ENCODE measurements around the gene LARP4.
"Not testable (repeated sequence)": the region's sequence is repeated elsewhere in the genome, so short reads cannot be mapped to it uniquely, and the experiment has no call there.

The LARP4 gene

GRCh38 chr12:50520416-50521207 is 119.9 kb downstream of the LARP4 start:
- no peak for DNase-seq (ENCODE audit: extremely low spot score, insufficient read length, low read depth)
- FAIRE-seq = no peak

GRCh38 chr12:50521781-50522180 is 121.1 kb downstream of the LARP4 start:
- FAIRE-seq; DNase-seq (ENCODE audit: extremely low spot score, insufficient read length, low read depth): not testable (repeated sequence)

- no peak for FAIRE-seq
- DNase-seq (ENCODE audit: extremely low spot score, insufficient read length, low read depth) = no peak
These were observed 123.1 kb downstream of the LARP4 start for GRCh38 chr12:50523772-50524171.

GRCh38 chr12:50524621-50525020 is 123.9 kb downstream of the LARP4 start:
- DNase-seq (ENCODE audit: extremely low spot score, insufficient read length, low read depth) (no peak), FAIRE-seq (no peak)

GRCh38 chr12:50525422-50525821 is 124.7 kb downstream of the LARP4 start:
- FAIRE-seq (no peak), DNase-seq (ENCODE audit: extremely low spot score, insufficient read length, low read depth) (no peak)

- DNase-seq (ENCODE audit: extremely low spot score, insufficient read length, low read depth) (no peak), FAIRE-seq (no peak)
These were observed 126.7 kb downstream of the LARP4 start for GRCh38 chr12:50527359-50527726.

GRCh38 chr12:50528800-50529199 is 128.1 kb downstream of the LARP4 start:
- DNase-seq (ENCODE audit: extremely low spot score, insufficient read length, low read depth) = no peak
- no peak for FAIRE-seq

- FAIRE-seq = no peak
These were observed 128.7 kb downstream of the LARP4 start for GRCh38 chr12:50529345-50529744.

More at GRCh38 chr12:50529345-50529744, 128.7 kb downstream of the LARP4 start:
- DNase-seq (ENCODE audit: extremely low spot score, insufficient read length, low read depth) = no peak

All from GM18507 (cell line).